NB4 (cell line): ENCODE results near the gene NUDT21.
A peak's percentile ranks its signal among the peaks of the same experiment; 100 is the strongest.

ENCODE experiments used
- DNase-seq: peaks from one replicate; pipeline ENCODE4 v3.0.0; 2010; ENCODE audit warnings: low read depth
- H3K4me3 ChIP-seq: one replicate; pipeline ENCODE4 v1.5.1; 2011; ENCODE audit warnings: mild to moderate bottlenecking, low read depth, low read length, moderate library complexity
- CTCF ChIP-seq: IDR thresholded peaks from one replicate; pipeline ENCODE4 v1.5.1; 2012; ENCODE audit warnings: low read depth, low read length
- MYC ChIP-seq: IDR thresholded peaks from 2 replicates; pipeline ENCODE4 v1.6.1; 2011; ENCODE audit warnings: low read depth, low read length
- POLR2A ChIP-seq: IDR thresholded peaks from 2 replicates; pipeline ENCODE4 v1.6.1; 2011; ENCODE audit warnings: mild to moderate bottlenecking; ENCODE audit not compliant: insufficient read length; ENCODE audit errors: extremely low read depth
- TF ChIP-seq, protein P1 (sequence below): IDR thresholded peaks from 2 replicates; pipeline ENCODE4 v1.6.1; 2011; ENCODE audit warnings: low read depth, low read length

The NUDT21 gene

GRCh38 chr16:56436258-56436657 is 14.9 kb downstream of the NUDT21 start:
- TF ChIP-seq POLR2A (no peak), CTCF (no peak), MYC (no peak)
- TF ChIP-seq, protein P1, sequence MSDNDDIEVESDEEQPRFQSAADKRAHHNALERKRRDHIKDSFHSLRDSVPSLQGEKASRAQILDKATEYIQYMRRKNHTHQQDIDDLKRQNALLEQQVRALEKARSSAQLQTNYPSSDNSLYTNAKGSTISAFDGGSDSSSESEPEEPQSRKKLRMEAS, result no peak
- no peak overlapping the region for H3K4me3 ChIP-seq
- no peak for DNase-seq

DNA sequence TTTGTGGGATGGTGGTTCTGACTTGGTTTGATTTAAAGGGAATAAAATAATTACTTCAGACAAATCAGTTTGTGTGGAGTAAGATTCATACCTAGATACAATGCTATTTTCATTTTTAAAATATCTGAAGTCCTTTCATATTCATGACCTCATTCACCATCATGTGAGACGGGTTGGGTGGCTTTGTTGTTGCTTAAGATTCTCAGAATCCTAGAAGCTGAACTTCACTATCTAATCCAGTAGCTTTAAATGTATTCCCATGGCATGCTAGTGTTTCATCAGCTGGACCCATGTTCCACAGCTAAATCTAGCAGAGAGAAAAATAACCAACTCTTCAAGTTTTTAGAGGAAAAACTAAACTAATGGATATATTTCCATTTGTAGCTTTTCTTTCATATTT is 23.0 kb downstream of the NUDT21 start:
- no peak for DNase-seq
- no peak overlapping the region for H3K4me3 ChIP-seq
- TF ChIP-seq MYC (no peak), CTCF (no peak), POLR2A (no peak)
- TF ChIP-seq, protein P1, result no peak

- H3K4me3 ChIP-seq, result no peak overlapping the region
- DNase-seq, result no peak
- TF ChIP-seq CTCF, result no peak
- no peak for TF ChIP-seq POLR2A
- TF ChIP-seq, protein P1, result no peak
- TF ChIP-seq MYC, result no peak
Measured at GRCh38 chr16:56426585-56426984, 24.5 kb downstream of the NUDT21 start.

GRCh38 chr16:56425439-56425832 is 25.7 kb downstream of the NUDT21 start, which contains the start of gene AMFR:
Gene AMFR (minus strand): TSS chr16:56425545. CDS start chr16:56425327, 218 bp downstream.
- H3K4me3 ChIP-seq, result peak within 1 kb of the TSS; percentile 77
- peak; percentile 89 for DNase-seq
- TF ChIP-seq, protein P1, result no peak
- TF ChIP-seq CTCF (peak; percentile 23), MYC (0 out of 2 replicates have a peak, but pooled peaks have one; percentile 7), POLR2A (no peak)

DNA sequence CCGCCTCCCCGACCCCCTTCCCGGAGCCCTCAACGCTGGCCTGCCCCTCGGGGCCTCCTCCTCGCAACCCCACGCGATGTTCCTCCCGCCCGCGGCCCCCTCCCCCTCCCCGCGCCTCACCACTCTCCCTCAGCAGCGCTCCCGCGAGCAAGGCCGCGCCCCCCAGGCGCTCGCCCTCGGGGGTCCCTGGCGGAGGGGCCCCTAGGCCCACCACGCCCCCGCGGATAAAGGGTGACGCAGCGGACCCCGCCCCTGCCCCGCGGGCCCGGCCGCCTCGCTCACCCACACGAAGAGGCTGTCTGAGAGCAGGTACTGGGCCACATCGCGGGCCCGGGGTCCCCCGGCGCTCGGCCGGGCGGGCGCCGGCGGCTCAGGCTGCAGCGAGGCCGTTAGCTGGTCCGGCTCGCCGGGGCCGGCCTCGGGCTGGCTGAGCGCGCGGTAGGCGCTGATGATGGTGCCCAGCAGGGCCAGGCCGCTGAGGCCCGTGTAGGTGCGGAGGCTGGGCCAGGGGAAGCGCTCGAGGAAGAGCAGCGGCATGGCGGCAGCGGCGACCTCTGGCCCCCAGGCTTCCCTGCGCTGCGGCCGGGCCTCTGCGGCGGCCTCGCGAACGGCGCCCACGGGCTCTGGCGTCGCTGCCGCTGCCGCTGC is 26.2 kb downstream of the NUDT21 start:
- peak; percentile 42 for DNase-seq
- TF ChIP-seq CTCF (no peak), MYC (no peak)
- TF ChIP-seq, protein P1, result no peak
- H3K4me3 ChIP-seq, result peak overlapping the region; percentile 77
